Nephron progenitor cell (in vitro differentiated cells): ENCODE measurements around the gene ZP1.
"Not testable (repeated sequence)": the region's sequence is repeated elsewhere in the genome, so short reads cannot be mapped to it uniquely, and the experiment has no call there.

Experiments used
- DNase-seq: peaks from one replicate; pipeline ENCODE4 v3.0.0; 2021
- H3K27ac Mint-ChIP-seq: 2 replicates; pipeline ENCODE4 v1.8.0; 2021; ENCODE audit warnings: mild to moderate bottlenecking, moderate library complexity, mixed read lengths
- H3K27me3 Mint-ChIP-seq: 2 replicates; pipeline ENCODE4 v1.8.0; 2021; ENCODE audit warnings: mild to moderate bottlenecking, low read depth, mixed read lengths; ENCODE audit not compliant: poor library complexity
- H3K36me3 Mint-ChIP-seq: 2 replicates; pipeline ENCODE4 v1.8.0; 2021; ENCODE audit warnings: low read depth, mixed read lengths
- H3K4me1 Mint-ChIP-seq: 2 replicates; pipeline ENCODE4 v1.8.0; 2021; ENCODE audit warnings: mixed read lengths
- H3K4me3 Mint-ChIP-seq: 2 replicates; pipeline ENCODE4 v1.8.0; 2021; ENCODE audit warnings: mild to moderate bottlenecking, moderate library complexity, mixed read lengths
- H3K9me3 Mint-ChIP-seq: 2 replicates; pipeline ENCODE4 v1.8.0; 2021; ENCODE audit warnings: mild to moderate bottlenecking, moderate library complexity, mixed read lengths
- TF ChIP-seq, protein P1 (sequence below): fragments of 200-600 bp; sonication (generic); IDR thresholded peaks from 2 replicates; pipeline ENCODE4 v1.5.0; 2021; ENCODE audit warnings: antibody characterized with exemption

Gene ZP1, protein sequence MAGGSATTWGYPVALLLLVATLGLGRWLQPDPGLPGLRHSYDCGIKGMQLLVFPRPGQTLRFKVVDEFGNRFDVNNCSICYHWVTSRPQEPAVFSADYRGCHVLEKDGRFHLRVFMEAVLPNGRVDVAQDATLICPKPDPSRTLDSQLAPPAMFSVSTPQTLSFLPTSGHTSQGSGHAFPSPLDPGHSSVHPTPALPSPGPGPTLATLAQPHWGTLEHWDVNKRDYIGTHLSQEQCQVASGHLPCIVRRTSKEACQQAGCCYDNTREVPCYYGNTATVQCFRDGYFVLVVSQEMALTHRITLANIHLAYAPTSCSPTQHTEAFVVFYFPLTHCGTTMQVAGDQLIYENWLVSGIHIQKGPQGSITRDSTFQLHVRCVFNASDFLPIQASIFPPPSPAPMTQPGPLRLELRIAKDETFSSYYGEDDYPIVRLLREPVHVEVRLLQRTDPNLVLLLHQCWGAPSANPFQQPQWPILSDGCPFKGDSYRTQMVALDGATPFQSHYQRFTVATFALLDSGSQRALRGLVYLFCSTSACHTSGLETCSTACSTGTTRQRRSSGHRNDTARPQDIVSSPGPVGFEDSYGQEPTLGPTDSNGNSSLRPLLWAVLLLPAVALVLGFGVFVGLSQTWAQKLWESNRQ

GRCh38 chr11:60866911-60867870 lies at the start of gene ZP1:
TSS of gene ZP1 (plus strand) at chr11:60867542. CDS start at chr11:60867562, 20 bp downstream.
- no peaks in the 10 kb centered on the region for H3K9me3 Mint-ChIP-seq

GRCh38 chr11:60818057-60818456 lies 49.3 kb upstream of the ZP1 start:
- Mint-ChIP-seq H3K36me3 (peaks cover 4% of the 10 kb centered on the region), H3K4me1 (peaks cover 10% of the 10 kb centered on the region), H3K27me3 (peaks cover 9% of the 10 kb centered on the region), H3K4me3 (no peak overlapping the region), H3K9me3 (peaks cover 36% of the 10 kb centered on the region), H3K27ac (no peak overlapping the region)
- TF ChIP-seq, protein P1, sequence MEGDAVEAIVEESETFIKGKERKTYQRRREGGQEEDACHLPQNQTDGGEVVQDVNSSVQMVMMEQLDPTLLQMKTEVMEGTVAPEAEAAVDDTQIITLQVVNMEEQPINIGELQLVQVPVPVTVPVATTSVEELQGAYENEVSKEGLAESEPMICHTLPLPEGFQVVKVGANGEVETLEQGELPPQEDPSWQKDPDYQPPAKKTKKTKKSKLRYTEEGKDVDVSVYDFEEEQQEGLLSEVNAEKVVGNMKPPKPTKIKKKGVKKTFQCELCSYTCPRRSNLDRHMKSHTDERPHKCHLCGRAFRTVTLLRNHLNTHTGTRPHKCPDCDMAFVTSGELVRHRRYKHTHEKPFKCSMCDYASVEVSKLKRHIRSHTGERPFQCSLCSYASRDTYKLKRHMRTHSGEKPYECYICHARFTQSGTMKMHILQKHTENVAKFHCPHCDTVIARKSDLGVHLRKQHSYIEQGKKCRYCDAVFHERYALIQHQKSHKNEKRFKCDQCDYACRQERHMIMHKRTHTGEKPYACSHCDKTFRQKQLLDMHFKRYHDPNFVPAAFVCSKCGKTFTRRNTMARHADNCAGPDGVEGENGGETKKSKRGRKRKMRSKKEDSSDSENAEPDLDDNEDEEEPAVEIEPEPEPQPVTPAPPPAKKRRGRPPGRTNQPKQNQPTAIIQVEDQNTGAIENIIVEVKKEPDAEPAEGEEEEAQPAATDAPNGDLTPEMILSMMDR = no peak
- no peak for DNase-seq

More at GRCh38 chr11:60866911-60867870, at the start of gene ZP1:
- peak; percentile 36 for DNase-seq
- Mint-ChIP-seq H3K27me3 (no peaks in the 10 kb centered on the region), H3K27ac (peak within 1 kb of the TSS; percentile 28), H3K36me3 (no peaks in the 10 kb centered on the region), H3K4me3 (no peak within 1 kb of the TSS), H3K4me1 (peaks cover 47% of the 10 kb centered on the region)
- TF ChIP-seq, protein P1 = no peak

DNA sequence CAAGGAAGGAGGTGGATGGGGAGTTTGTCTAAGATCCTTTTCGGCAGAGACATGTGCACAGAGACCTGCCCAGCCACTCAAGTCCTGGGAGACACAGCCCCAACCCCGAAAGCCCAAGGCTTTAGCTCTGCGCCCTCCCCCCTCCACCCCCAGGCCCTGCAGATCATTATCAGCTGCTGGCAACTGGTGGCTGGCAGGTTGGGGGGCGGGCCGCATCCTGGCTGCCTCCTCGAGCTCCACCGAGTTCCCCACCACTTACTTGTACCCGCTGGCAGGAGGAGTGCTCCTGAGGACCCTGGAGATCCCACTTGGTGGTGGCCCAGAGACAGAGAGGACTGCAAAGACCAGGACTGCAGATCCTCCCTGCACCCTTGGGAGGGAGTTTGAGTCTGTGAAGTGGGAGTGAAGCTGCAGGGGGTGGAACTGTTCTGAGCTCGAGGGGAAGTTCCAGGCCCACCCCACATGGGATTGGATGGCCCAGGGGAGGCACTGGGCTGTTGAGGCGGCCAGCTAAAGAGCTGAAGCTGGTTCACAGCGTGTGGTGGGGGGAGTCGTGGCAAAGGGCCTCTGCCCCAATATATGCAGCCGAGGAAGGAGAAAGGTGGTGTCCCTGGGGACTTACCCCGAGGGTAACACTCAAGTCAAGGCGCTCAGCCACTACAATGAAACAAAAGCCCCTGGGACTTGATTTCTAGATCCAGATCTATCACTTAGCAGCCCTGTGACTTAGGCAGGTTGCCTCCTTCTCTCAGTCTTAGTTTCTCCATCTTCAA lies 45.3 kb upstream of the ZP1 start:
- H3K27me3 Mint-ChIP-seq = peaks cover 6% of the 10 kb centered on the region
- H3K4me3 Mint-ChIP-seq = no peak overlapping the region
- peaks cover 10% of the 10 kb centered on the region for H3K9me3 Mint-ChIP-seq
- TF ChIP-seq, protein P1 = no peak
- no peaks in the 10 kb centered on the region for H3K36me3 Mint-ChIP-seq
- DNase-seq = no peak
- peaks cover 12% of the 10 kb centered on the region for H3K4me1 Mint-ChIP-seq
- H3K27ac Mint-ChIP-seq = no peak overlapping the region

- not testable (repeated sequence) for H3K36me3 Mint-ChIP-seq, H3K4me3 Mint-ChIP-seq, DNase-seq, H3K9me3 Mint-ChIP-seq
- Mint-ChIP-seq H3K27ac (peak overlapping the region; percentile 10), H3K27me3 (peaks cover 11% of the 10 kb centered on the region), H3K4me1 (peaks cover 21% of the 10 kb centered on the region)
Measured at GRCh38 chr11:60823745-60824306, 43.5 kb upstream of the ZP1 start.

GRCh38 chr11:60825118-60825517 lies 42.2 kb upstream of the ZP1 start:
- Mint-ChIP-seq H3K9me3 (no peaks in the 10 kb centered on the region), H3K27me3 (peaks cover 11% of the 10 kb centered on the region), H3K36me3 (no peaks in the 10 kb centered on the region), H3K4me3 (no peak overlapping the region), H3K4me1 (peaks cover 24% of the 10 kb centered on the region), H3K27ac (no peak overlapping the region)
- TF ChIP-seq, protein P1 = no peak
- no peak for DNase-seq
